HCT116 (cell line): ENCODE results near the gene COL20A1. TPM values are rescaled to one million over a fixed set of nuclear protein-coding genes. Genes with fewer than 3 reads are reported as not detected.

Experiments used
- ATAC-seq: fragments of 200-7000 bp; cut with Tn5 transposase; 2 replicates; pipeline ENCODE4 v1.9.1; 2020; ENCODE audit warnings: mild to moderate bottlenecking, moderate library complexity
- BruUV-seq: library from RNA; stranded (reverse); fragments of 400-500 nt; replicated peaks from 2 replicates; lab custom pipeline; 2021; lab: Mats Ljungman, UMichigan
- CTCF ChIA-PET: fragments of 300-600 bp; sonication (Branson Sonifier 250); formaldehyde crosslinking; loops from one replicate; lab custom pipeline; 2021; ENCODE audit warnings: antibody characterized with exemption; lab: Charles Lee
- POLR2A ChIA-PET: fragments of 300-600, 350-600 bp; sonication (Branson Sonifier 250); formaldehyde crosslinking; loops from one replicate; lab custom pipeline; 2021; ENCODE audit warnings: antibody characterized with exemption; lab: Charles Lee
- RAD21 ChIA-PET, 2 experiments: fragments of 300-600 bp; sonication (Branson Sonifier 250); formaldehyde crosslinking; loops; one replicate each; lab custom pipeline; 2023; ENCODE audit warnings: low total read pairs in 2 of 2; ENCODE audit not compliant: uncharacterized antibody in 2 of 2, unreplicated experiment in 2 of 2, low non-redundant PET in 1 of 2; lab: Charles Lee
- DNase-seq: peaks from one replicate; pipeline ENCODE4 v3.0.0-alpha.2; 2010; ENCODE audit warnings: low read depth, low spot score
- H2AFZ ChIP-seq: fragments of 200-600 bp; shearing (Covaris generic), sonication (generic); 2 replicates; pipeline ENCODE4 v1.6.1; 2017; ENCODE audit warnings: low read depth, mixed run types, mixed read lengths, antibody characterized with exemption, low read length; ENCODE audit not compliant: poor library complexity, severe bottlenecking
- H3K27ac ChIP-seq: 2 replicates; pipeline ENCODE4 v1.5.1; 2012; ENCODE audit warnings: low read depth, low read length
- H3K27me3 ChIP-seq: fragments of 200-600 bp; sonication (generic); 2 replicates; pipeline ENCODE4 v1.6.1; 2016; ENCODE audit warnings: mixed run types, low read length, mixed read lengths; ENCODE audit not compliant: insufficient read depth
- H3K36me3 ChIP-seq, 2 experiments: fragments of 200-500 bp in 1 of 2; fragments of 200-600 bp in 1 of 2; sonication (Bioruptor generic) in 1 of 2; sonication (generic) in 1 of 2; 2 replicates each; pipeline versions ENCODE4 v1.5.1 to v1.6.1; 2014 to 2016; ENCODE audit warnings: low read length in 2 of 2, inconsistent platforms in 1 of 2, mixed read lengths in 1 of 2, mixed run types in 1 of 2; ENCODE audit not compliant: insufficient read depth in 2 of 2, control insufficient read depth in 1 of 2
- H3K4me1 ChIP-seq, 2 experiments: fragments of 200-600 bp in 1 of 2; sonication (generic) in 1 of 2; 2 replicates each; pipeline versions ENCODE4 v1.5.1 to v1.6.1; 2012 to 2017; ENCODE audit warnings: low read length in 2 of 2, inconsistent platforms in 1 of 2, mild to moderate bottlenecking in 1 of 2, mixed read lengths in 1 of 2, mixed run types in 1 of 2, moderate library complexity in 1 of 2; ENCODE audit not compliant: insufficient read depth in 2 of 2, control insufficient read depth in 1 of 2
- H3K4me2 ChIP-seq: fragments of 200-600 bp; sonication (generic); 2 replicates; pipeline ENCODE4 v1.6.1; 2017; ENCODE audit warnings: mixed run types, low read length, mixed read lengths
- H3K4me3 ChIP-seq, 2 experiments: fragments of 200-600 bp in 1 of 2; sonication (generic) in 1 of 2; replicated peaks in 1 of 2; 2 replicates each; pipeline ENCODE4 v1.5.1; 2011 to 2016; ENCODE audit warnings: low read length in 2 of 2, control low read depth in 1 of 2, low read depth in 1 of 2, mild to moderate bottlenecking in 1 of 2, mixed read lengths in 1 of 2, mixed run types in 1 of 2
- H3K79me2 ChIP-seq: fragments of 200-600 bp; sonication (generic); 2 replicates; pipeline ENCODE4 v1.6.1; 2017; ENCODE audit warnings: mild to moderate bottlenecking, mixed run types, low read length, moderate library complexity, mixed read lengths; ENCODE audit not compliant: insufficient read depth
- H3K9ac ChIP-seq: fragments of 200-600 bp; sonication (generic); 2 replicates; pipeline ENCODE4 v1.6.1; 2016; ENCODE audit warnings: low read length, mixed read lengths
- H3K9me2 ChIP-seq: fragments of 200-600 bp; sonication (generic), shearing (Covaris generic); 2 replicates; pipeline ENCODE4 v1.6.1; 2017; ENCODE audit warnings: mixed run types, mild to moderate bottlenecking, moderate library complexity; ENCODE audit not compliant: insufficient read depth
- H3K9me3 ChIP-seq, 2 experiments: fragments of 200-500 bp in 1 of 2; fragments of 200-600 bp in 1 of 2; sonication (Bioruptor generic) in 1 of 2; sonication (generic) in 1 of 2; 2 replicates each; pipeline ENCODE4 v1.6.1; 2014 to 2017; ENCODE audit warnings: low read length in 2 of 2, mixed read lengths in 2 of 2, inconsistent platforms in 1 of 2, low read depth in 1 of 2, mild to moderate bottlenecking in 1 of 2, mixed run types in 1 of 2, moderate library complexity in 1 of 2; ENCODE audit not compliant: control insufficient read depth in 1 of 2, insufficient read depth in 1 of 2
- H4K20me1 ChIP-seq: fragments of 200-600 bp; sonication (generic), shearing (Covaris generic); 2 replicates; pipeline ENCODE4 v1.6.1; 2017; ENCODE audit warnings: mixed run types, mild to moderate bottlenecking, moderate library complexity; ENCODE audit not compliant: insufficient read depth
- CBX3 ChIP-seq: IDR thresholded peaks from 2 replicates; pipeline ENCODE4 v1.6.1; 2012; ENCODE audit warnings: low read depth
- CEBPB ChIP-seq: IDR thresholded peaks from 2 replicates; pipeline ENCODE4 v1.6.1; 2012; ENCODE audit warnings: low read depth
- ELF1 ChIP-seq: IDR thresholded peaks from 2 replicates; pipeline ENCODE4 v1.6.1; 2012; ENCODE audit warnings: low read depth, borderline replicate concordance
- FOSL1 ChIP-seq: IDR thresholded peaks from 2 replicates; pipeline ENCODE4 v1.6.1; 2012; ENCODE audit warnings: low read depth
- REST ChIP-seq: IDR thresholded peaks from 2 replicates; pipeline ENCODE4 v1.6.1; 2012; ENCODE audit warnings: low read depth
- SRF ChIP-seq: IDR thresholded peaks from 2 replicates; pipeline ENCODE4 v1.6.1; 2012; ENCODE audit warnings: low read depth
- intact Hi-C: fragments of 100-400 bp; cut with micrococcal nuclease; formaldehyde crosslinking; loops from 2 replicates; pipeline ENCODE4 v1.10.0; 2022
- total RNA-seq: library from RNA; stranded (reverse); gene quantifications from one replicate; pipeline ENCODE4 v1.2.1, GENCODE V29; 2021; ENCODE audit not compliant: unreplicated experiment

COL20A1 gene
- total RNA-seq, 1 experiment from 2014 or later, result 0.34 TPM

- no peak for TF ChIP-seq REST
Measured at GRCh38 chr20:63290677-63291472, 2.1 kb upstream of the COL20A1 start (continued).

GRCh38 chr20:63291811-63292210 is 1.2 kb upstream of the COL20A1 start:
- Histone ChIP-seq H3K79me2 (no peaks in the 10 kb centered on the region), H3K4me2 (no peak overlapping the region), H3K9ac (no peak overlapping the region), H3K27me3 (no peaks in the 10 kb centered on the region), H3K27ac (no peak overlapping the region), H4K20me1 (no peaks in the 10 kb centered on the region), H3K9me2 (no peaks in the 10 kb centered on the region), H3K9me3 (no peaks in the 10 kb centered on the region), H3K4me3 (no peak overlapping the region), H3K4me1 (peaks cover 4 to 18% of the 10 kb centered on the region in 2 experiments; a peak in 3 of 4 replicates), H2AFZ (no peak overlapping the region), H3K36me3 (peaks cover 0 to 9% of the 10 kb centered on the region in 2 experiments; a peak in 1 of 4 replicates)
- CTCF ChIA-PET, result interaction anchor here (1.7 to 1.9 kb wide), 2 partner anchors 18 to 68 kb away, joined by 7 to 19 read pairs; no protein-coding TSS in a partner anchor
- ATAC-seq (no peak), DNase-seq (no peak)
- intact Hi-C loops, result loop anchor here (1.0 to 2.0 kb wide), 2 partner anchors 69 to 109 kb away; no protein-coding TSS in a partner anchor
- POLR2A ChIA-PET, result no interaction called here
- BruUV-seq, result no TSS peak
- RAD21 ChIA-PET, result no interaction called here
- no peak for TF ChIP-seq FOSL1
- no peak for TF ChIP-seq SRF
- TF ChIP-seq ELF1, result no peak
- no peak for TF ChIP-seq CEBPB
- no peak for TF ChIP-seq CBX3
